Ovary (tissue), 9 donors: ENCODE measurements around the gene ERF. TPM values are rescaled to one million over a fixed set of nuclear protein-coding genes. Genes with fewer than 3 reads are reported as not detected.
A peak's percentile ranks its signal among the peaks of the same experiment; 100 is the strongest.

ENCODE experiments used
- DNase-seq, 5 donors: peaks; one replicate each; pipeline ENCODE4 v3.0.0-alpha.2; 2019 to 2020
- H3K27ac ChIP-seq, 2 donors: fragments of 200-600 bp; one replicate each; pipeline versions ENCODE4 v1.5.1 to v1.8.0; 2019 to 2022
- H3K27me3 ChIP-seq: fragments of 200-600 bp; one replicate; pipeline ENCODE4 v1.8.0; 2022
- H3K36me3 ChIP-seq: fragments of 200-600 bp; sonication (generic); one replicate; pipeline ENCODE4 v1.5.1; 2019
- H3K4me1 ChIP-seq: one replicate; pipeline ENCODE4 v1.8.1; 2013; ENCODE audit warnings: mild to moderate bottlenecking, moderate library complexity; ENCODE audit not compliant: insufficient read depth
- H3K4me3 ChIP-seq: fragments of 200-600 bp; sonication (generic); one replicate; pipeline ENCODE4 v1.5.1; 2017
- H3K9me3 ChIP-seq, 2 donors: fragments of 200-600 bp in 1 of 2; sonication (generic) in 1 of 2; one replicate each; pipeline versions ENCODE4 v1.5.1 to v1.8.1; 2013 to 2019; ENCODE audit warnings: mild to moderate bottlenecking in 1 of 2, moderate library complexity in 1 of 2
- EP300 ChIP-seq: sonication (generic); formaldehyde crosslinking; IDR thresholded peaks from one replicate; pipeline ENCODE4 v1.6.1; 2017; ENCODE audit warnings: antibody characterized with exemption
- POLR2A ChIP-seq: fragments of 450-650 bp; IDR thresholded peaks from one replicate; pipeline ENCODE4 v1.6.1; 2017; ENCODE audit warnings: antibody characterized with exemption, mild to moderate bottlenecking, moderate library complexity
- WGBS, 3 donors: extraction: QIAGEN DNeasy Blood & Tissue Kit in 1 of 3; methylation state at CpG; one replicate each; pipeline versions ENCODE4 v1.1.5 to v1.1.7; 2013 to 2017; 5-methylcytosine and 5-hydroxymethylcytosine counted together
- intact Hi-C, 4 donors: fragments of 100-400 bp; cut with DNase I; formaldehyde crosslinking; loops; one replicate each; pipeline versions ENCODE4 v1.11.0 to v1.15.1; 2022 to 2023
- polyA plus RNA-seq, 2 donors: library from polyadenylated mRNA; stranded (reverse); fragments of 200-250 nt in 1 of 2; fragments of 350-450 nt in 1 of 2; fragmentation: Illumina TruSeq in 1 of 2; extraction: RNeasy Lipid Tissue Mini Kit (QIAGEN cat#74804) in 1 of 2; gene quantifications; one replicate each; pipeline ENCODE4 v1.2.3, GENCODE V29; 2013 to 2014
- total RNA-seq, 7 donors: library from RNA; depleted of rRNA in 2 of 7; stranded (reverse); fragments of >200 nt in 2 of 7; fragmentation: NEBNext Ultra II Directional in 3 of 7; extraction: Animal tissue kit (Norgen Biotek cat#: 25700) in 3 of 7; gene quantifications; one replicate each; pipeline versions ENCODE4 v1.1.0 to v1.2.4, GENCODE V29; 2016 to 2023
- TF ChIP-seq, protein P1 (sequence below), 3 donors: fragments of 450-650 bp in 2 of 3; fragments of 200-600 bp in 1 of 3; IDR thresholded peaks; one replicate each; pipeline versions ENCODE4 v1.5.1 to v1.8.0; 2016 to 2022; ENCODE audit warnings: antibody characterized with exemption in 3 of 3, mild to moderate bottlenecking in 1 of 3
- donor health status: DM: no; HTN: no; CAD: no; lungs with moderate emphysema.
- donor health status: DM: no; HTN: no; CAD: no.
- donor health status: Bipolar disorder and iron deficiency.
- donor health status: DM: yes; HTN: yes; CAD: no.
- donor health status: DM: no; HTN: no; CAD: no.
- donor health status: DM: yes; HTN: yes; CAD: no.

Gene ERF
- total and polyA plus RNA-seq, 9 donors = 23.1 to 110 (median 57.7) TPM

DNA sequence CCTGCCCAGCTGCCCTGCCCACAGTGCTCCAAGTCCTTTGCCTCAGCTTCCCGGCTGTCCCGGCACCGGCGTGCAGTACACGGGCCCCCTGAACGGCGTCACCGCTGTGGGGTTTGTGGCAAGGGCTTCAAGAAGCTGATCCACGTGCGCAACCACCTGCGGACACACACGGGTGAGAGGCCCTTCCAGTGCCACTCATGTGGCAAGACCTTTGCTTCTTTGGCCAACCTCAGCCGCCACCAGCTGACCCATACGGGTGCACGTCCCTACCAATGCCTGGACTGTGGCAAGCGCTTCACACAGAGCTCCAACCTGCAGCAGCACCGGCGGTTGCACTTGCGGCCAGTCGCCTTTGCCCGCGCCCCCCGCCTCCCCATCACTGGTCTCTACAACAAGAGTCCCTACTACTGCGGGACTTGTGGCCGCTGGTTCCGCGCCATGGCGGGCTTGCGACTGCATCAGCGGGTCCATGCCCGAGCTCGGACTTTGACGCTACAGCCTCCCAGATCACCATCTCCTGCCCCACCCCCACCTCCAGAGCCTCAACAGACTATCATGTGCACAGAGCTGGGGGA lies 29.1 kb downstream of the ERF start:
- no peak for DNase-seq
- no peaks in the 10 kb centered on the region for H3K36me3 ChIP-seq
- 91 to 92% (median 91%) methylated on average over 33 of the region's 33 CpGs for WGBS, 3 donors
- intact Hi-C loops = no loop called here
- H3K4me1 ChIP-seq = peaks cover 2% of the 10 kb centered on the region
- no peaks in the 10 kb centered on the region for H3K27me3 ChIP-seq
- TF ChIP-seq EP300 (no peak), POLR2A (no peak)
- TF ChIP-seq, protein P1, sequence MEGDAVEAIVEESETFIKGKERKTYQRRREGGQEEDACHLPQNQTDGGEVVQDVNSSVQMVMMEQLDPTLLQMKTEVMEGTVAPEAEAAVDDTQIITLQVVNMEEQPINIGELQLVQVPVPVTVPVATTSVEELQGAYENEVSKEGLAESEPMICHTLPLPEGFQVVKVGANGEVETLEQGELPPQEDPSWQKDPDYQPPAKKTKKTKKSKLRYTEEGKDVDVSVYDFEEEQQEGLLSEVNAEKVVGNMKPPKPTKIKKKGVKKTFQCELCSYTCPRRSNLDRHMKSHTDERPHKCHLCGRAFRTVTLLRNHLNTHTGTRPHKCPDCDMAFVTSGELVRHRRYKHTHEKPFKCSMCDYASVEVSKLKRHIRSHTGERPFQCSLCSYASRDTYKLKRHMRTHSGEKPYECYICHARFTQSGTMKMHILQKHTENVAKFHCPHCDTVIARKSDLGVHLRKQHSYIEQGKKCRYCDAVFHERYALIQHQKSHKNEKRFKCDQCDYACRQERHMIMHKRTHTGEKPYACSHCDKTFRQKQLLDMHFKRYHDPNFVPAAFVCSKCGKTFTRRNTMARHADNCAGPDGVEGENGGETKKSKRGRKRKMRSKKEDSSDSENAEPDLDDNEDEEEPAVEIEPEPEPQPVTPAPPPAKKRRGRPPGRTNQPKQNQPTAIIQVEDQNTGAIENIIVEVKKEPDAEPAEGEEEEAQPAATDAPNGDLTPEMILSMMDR (IDR thresholded peaks at IDR 0.05) = no peak
- no peaks in the 10 kb centered on the region for H3K9me3 ChIP-seq
- no peak overlapping the region for H3K27ac ChIP-seq
- no peak overlapping the region for H3K4me3 ChIP-seq

DNA sequence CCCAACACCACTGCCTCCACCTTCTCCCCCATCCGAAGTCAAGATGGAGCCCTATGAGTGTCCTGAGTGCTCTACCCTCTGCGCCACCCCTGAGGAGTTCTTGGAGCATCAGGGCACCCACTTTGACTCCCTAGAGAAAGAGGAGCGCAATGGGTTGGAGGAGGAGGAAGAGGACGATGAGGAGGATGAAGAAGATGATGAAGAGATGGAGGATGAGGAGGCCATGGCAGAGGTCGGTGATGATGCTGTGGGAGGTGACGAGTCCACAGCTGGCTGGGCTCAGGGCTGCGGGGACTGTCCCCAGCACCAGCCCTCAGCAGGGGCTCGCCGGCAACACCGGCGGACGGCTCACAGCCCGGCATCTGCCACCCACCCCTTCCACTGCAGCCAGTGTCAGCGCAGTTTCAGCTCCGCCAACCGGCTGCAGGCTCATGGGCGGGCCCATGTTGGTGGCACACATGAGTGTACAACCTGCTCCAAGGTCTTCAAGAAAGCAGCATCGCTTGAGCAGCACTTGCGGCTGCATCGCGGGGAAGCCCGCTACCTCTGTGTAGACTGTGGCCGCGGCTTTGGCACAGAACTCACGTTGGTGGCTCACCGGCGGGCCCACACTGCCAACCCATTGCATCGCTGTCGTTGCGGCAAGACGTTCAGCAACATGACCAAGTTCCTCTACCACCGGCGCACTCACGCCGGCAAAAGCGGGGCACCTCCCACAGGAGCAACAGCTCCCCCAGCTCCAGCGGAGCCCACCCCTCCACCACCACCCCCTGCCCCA lies 29.8 kb downstream of the ERF start:
- no peaks in the 10 kb centered on the region for H3K27me3 ChIP-seq
- TF ChIP-seq EP300 = no peak
- H3K4me1 ChIP-seq = peaks cover 3% of the 10 kb centered on the region
- WGBS, 3 donors = 90 to 95% (median 91%) methylated on average over 37 of the region's 37 CpGs
- intact Hi-C loops = no loop called here
- DNase-seq = no peak
- H3K27ac ChIP-seq = no peak overlapping the region
- no peaks in the 10 kb centered on the region for H3K9me3 ChIP-seq
- H3K4me3 ChIP-seq = no peak overlapping the region
- H3K36me3 ChIP-seq = no peaks in the 10 kb centered on the region

DNA sequence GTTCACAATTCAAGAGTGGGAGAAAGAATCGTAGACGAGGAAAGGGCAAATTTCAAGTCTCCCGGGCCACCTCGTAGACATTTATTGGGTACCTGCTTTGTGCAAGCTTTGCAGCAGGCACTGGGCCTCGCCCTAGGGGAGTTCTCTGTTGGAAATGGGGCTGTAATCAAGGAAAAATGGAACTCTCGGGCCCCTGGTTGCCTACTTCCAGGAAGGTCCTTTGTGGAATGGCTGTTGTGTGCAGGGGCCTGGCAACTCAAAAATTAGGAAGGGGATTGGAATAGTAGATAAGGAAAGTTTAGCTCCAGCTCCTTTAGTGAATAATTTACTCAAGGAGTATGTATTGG lies 34.2 kb downstream of the ERF start:
- H3K36me3 ChIP-seq = no peaks in the 10 kb centered on the region

DNA sequence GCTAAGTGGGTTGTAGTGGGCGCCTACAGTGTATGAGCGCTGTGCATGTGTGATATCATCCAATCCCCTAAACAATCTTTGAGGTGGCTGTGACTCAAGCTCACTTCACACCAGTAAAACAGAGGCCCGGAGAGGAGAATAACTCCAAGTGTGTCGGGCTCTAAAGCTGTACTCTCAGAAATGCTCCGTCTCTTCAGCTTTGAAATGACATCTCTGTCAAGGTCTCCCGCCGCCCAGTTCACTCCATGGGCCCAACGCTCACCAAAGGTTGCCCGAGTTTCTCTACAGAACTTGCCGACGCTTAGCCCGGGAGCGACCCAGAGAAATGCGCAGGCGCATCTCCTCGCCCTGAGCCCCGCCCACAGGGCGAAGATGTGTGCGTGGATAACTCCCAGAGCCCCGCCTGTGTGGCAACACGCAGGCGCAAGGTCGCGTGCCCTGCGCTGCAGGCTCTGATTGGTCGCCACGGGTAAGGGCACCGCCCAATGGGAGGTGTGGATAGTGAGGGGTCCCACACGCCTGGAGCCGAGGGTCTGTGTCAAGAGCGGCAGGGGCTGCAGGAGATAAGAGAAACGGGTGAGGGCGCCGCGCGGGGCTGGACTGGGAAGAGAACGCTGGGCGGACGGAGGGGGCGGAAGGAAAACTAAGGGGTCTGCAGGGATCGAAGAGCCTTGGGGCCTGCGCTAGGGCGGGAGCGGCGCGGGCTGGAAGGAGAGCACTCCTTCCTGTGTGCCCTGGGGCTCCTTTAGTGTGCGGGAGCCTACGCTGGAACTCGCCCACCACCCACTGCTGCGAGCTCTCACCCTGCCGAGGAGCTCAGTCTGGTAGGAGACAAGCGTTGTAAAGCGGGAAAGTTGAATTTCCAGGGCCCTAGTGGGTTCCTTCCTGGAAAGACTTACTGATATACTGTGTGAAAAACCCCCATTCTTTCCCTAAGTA lies 34.8 kb downstream of the ERF start, which contains the start of gene ZNF526:
ZNF526 (plus strand) TSS at position 501 of the 939 bp plus-strand sequence. CDS start 4,092 bp downstream, outside the sequence.
- no peaks in the 10 kb centered on the region for H3K36me3 ChIP-seq
- intact Hi-C loops = no loop called here
- no peaks in the 10 kb centered on the region for H3K9me3 ChIP-seq
- peak within 1 kb of the TSS; percentile 72 for H3K4me3 ChIP-seq
- H3K27ac ChIP-seq = peak within 1 kb of the TSS; percentile 31 to 61
- peaks cover 6% of the 10 kb centered on the region for H3K4me1 ChIP-seq
- peak; percentile 96 to 98 (median 96) for DNase-seq
- 0% methylated on average over 53 of the region's 53 CpGs for WGBS, 3 donors
- H3K27me3 ChIP-seq = no peaks in the 10 kb centered on the region
- TF ChIP-seq EP300 (no peak), POLR2A (peak; percentile 69)
- TF ChIP-seq, protein P1 (IDR thresholded peaks at IDR 0.05) = no peak

More for the DNA sequence above, 34.2 kb downstream of the ERF start:
- peak overlapping the region; percentile 31 to 61 for H3K27ac ChIP-seq
- H3K9me3 ChIP-seq = no peaks in the 10 kb centered on the region
- DNase-seq = no peak
- H3K4me1 ChIP-seq = peaks cover 6% of the 10 kb centered on the region
- WGBS, 3 donors = 1% methylated on average over 6 of the region's 6 CpGs
- H3K27me3 ChIP-seq = no peaks in the 10 kb centered on the region
- H3K4me3 ChIP-seq = peak overlapping the region; percentile 72
- no peak for TF ChIP-seq EP300
- TF ChIP-seq POLR2A = no peak
- TF ChIP-seq, protein P1 (IDR thresholded peaks at IDR 0.05) = no peak
- intact Hi-C loops = no loop called here
